ENCODE data around the gene PC.
"Not testable (repeated sequence)": the region's sequence is repeated elsewhere in the genome, so short reads cannot be mapped to it uniquely, and the experiment has no call there.

The PC gene, protein sequence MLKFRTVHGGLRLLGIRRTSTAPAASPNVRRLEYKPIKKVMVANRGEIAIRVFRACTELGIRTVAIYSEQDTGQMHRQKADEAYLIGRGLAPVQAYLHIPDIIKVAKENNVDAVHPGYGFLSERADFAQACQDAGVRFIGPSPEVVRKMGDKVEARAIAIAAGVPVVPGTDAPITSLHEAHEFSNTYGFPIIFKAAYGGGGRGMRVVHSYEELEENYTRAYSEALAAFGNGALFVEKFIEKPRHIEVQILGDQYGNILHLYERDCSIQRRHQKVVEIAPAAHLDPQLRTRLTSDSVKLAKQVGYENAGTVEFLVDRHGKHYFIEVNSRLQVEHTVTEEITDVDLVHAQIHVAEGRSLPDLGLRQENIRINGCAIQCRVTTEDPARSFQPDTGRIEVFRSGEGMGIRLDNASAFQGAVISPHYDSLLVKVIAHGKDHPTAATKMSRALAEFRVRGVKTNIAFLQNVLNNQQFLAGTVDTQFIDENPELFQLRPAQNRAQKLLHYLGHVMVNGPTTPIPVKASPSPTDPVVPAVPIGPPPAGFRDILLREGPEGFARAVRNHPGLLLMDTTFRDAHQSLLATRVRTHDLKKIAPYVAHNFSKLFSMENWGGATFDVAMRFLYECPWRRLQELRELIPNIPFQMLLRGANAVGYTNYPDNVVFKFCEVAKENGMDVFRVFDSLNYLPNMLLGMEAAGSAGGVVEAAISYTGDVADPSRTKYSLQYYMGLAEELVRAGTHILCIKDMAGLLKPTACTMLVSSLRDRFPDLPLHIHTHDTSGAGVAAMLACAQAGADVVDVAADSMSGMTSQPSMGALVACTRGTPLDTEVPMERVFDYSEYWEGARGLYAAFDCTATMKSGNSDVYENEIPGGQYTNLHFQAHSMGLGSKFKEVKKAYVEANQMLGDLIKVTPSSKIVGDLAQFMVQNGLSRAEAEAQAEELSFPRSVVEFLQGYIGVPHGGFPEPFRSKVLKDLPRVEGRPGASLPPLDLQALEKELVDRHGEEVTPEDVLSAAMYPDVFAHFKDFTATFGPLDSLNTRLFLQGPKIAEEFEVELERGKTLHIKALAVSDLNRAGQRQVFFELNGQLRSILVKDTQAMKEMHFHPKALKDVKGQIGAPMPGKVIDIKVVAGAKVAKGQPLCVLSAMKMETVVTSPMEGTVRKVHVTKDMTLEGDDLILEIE

DNA sequence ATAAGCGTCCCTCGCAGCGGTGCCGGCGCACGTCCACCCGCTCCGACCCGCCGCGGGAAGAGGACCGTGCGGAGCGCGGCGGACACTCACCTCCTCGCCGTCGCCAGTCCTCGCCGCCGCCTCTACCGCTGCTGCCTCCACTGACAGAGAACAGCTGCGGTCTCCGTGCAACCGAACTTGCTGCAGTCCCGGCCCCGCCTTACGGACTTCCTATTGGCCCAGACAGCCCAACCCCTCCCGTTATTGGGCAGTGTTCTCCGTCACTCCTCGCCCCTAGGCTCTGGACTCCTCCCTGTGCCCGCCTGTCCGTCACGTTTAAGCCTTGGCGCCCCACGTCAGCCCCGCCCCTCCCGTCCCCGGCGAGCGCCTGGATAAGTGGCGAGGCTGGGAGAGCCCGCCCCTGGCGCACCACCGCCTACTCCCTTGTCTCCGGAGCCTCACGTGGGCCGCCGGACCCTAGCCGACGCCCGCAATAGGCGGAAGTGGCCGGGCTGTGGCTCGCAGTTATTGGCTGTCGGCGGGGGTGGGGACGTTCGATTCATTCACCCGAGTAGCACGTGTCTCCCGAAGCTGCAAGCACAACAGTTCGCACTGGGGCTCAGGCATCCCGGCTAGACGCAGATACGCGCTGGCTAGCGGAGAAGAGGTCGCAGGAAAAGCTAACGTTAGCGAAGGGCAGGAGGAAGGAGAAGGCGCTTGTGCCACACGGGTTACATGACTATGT is at the start of gene PC:
Gene PC, minus strand, starts transcription at position 152 of the 724 bp plus-strand sequence. CDS start 86,224 bp downstream, outside the sequence.
- DNase-seq (ENCODE audit: low read depth, low spot score): peak; percentile 99
- H3K27ac ChIP-seq: peak within 1 kb of the TSS; percentile 3

DNA sequence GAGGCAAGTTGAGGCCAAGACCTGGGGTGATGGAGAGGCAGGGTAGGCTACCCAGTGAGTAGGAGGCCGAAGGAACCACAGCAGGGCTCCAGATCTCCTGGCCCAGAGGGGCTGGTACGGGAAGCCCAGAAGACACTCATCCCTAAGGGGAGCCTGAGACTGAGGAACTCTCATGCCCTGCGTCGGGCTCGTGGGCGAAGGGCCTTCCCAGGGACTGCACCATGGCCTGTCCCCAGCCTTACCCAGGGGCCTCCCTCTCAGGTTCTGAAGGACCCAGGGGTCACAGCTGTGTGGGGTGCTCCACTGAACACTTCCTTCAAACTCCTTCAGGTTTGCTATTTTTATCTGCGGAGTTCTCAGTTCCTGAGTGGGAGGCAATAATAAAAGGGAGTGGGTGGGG is 48.9 kb upstream of the PC start:
- no peak overlapping the region for H3K27ac ChIP-seq
- DNase-seq (ENCODE audit: low read depth, low spot score): no peak

DNA sequence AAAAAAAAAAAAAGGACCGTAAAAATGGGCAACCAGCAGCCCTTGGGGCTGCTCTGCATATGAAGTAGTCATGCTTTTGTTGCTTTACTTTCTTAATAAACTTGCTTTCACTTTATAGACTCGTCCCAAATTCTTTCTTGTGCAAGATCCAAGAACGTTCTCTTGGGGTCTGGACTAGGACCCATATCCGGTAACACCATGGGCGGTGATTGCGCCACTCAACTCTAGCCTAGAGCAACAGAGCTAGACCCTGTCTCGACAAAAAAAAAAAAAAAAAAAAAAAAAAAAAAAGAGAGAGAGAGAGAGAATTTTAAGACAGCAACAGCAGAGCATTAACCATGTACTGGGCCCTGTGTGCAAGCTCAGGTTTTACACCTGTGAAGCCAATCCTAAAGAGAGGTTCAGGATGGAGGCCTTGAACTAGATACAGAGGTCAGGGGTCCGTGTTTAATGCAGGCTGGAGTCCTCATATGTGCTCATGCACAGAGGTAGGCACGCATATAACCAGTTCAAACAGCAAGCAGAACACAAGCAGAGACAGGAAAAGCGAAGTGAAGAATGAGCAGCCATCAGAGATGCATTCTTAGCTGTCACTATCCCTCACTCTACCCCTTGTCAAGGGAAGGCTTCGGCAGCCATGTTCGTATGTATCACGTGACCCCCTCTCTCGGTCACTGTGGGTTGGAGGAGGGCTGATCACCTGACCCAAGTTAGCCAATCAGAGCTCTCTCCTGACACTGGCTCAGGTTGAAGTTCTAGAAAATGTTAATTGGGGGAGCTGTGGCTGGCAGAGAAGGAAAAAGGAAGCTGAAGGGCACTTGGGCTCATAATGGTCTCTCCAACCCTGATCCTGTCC is 48.1 kb upstream of the PC start:
- no peak for DNase-seq (ENCODE audit: low read depth, low spot score)
- H3K27ac ChIP-seq: no peak overlapping the region

DNA sequence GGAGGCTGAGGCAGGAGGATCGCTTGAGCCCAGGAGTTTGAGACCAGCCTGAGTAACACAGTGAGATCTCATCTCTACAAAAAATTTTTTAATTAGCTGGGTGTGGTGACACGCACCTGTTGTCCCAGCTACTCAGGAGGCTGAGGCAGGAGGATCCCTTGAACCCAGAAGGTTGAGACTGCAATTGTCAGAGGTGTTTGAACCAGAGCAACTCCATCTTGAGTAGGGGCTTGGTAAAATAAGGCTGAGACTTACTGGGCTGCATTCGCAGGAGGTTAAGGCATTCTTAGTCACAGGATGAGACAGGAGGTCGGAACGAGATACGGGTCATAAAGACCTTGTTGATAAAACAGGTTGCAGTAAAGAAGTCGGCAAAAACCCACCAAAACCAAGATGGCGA is 47.0 kb upstream of the PC start:
- H3K27ac ChIP-seq; DNase-seq (ENCODE audit: low read depth, low spot score): not testable (repeated sequence)

DNA sequence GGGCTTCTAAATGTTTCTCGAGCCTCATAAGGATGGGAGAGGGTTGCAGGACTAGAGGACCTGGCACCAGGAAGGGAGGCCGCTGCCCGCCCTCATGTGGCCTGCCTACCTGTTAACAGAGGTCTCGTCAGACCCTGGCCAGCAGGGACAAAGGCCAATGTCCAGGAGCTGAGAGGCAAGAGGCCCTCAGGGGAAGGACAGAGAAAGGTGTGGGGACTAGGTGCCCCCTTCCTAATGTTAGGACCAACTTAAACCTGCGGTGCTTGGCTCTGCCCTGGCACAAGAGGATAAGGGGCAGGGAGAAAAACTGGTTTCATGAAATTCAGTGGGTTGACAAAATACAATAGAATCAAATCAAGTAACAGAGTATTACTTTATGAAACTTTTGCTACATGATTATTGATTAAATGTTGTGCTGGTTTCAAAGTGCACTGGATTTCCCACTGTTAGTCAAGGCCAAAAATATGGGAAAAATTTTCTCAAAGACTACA is 44.8 kb upstream of the PC start:
- no peak for DNase-seq (ENCODE audit: low read depth, low spot score)
- no peak overlapping the region for H3K27ac ChIP-seq

DNA sequence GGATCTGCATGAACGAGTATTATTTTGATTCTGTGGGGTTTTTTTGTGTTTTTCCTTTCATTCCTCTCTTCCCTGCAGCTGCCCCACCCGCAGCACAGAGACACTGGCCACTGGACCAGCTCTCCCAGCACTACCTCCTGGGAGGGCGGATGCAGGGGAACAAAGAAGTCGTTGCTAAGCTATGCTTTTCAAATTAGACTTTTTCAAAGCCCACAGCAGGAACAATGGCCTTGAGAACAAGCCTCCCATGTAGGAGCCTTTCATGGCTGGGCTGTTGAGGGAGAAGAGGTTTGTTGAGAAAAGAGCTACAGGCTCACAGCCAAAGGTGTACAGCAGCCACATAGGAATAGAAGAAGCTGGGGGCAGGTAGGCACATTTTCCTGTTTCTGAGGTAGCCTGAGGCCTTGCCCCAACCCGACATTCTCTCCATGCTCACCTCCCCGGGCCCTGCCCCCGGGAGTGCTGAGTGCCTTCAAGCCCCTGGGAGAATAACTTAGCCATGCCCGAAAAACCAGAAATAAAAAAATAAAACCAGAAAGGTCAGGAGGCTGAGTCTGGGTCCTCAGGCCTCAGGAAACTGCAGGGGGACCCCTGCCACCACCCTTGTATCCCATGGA is 44.2 kb upstream of the PC start:
- no peak overlapping the region for H3K27ac ChIP-seq
- DNase-seq (ENCODE audit: low read depth, low spot score): no peak

DNA sequence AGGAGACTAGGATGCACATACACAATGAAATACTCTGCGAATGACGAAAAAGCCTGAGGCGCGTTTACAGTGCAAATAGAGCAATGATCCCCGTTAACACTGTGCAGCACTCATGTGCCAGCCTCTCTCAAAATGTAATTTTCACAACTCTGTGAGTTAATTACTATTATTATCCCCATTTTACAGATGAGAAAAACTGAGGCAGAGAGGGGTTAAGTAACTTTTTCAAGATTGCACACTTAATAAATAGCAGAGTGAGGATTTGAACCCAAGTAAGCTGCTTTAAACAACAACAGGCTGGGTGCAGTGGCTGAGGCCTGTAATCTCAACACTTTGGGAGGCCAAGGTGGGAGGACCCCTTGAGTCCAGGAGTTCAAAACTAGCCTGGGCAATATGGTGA is 43.1 kb upstream of the PC start:
- no peak for DNase-seq (ENCODE audit: low read depth, low spot score)
- no peak overlapping the region for H3K27ac ChIP-seq

DNA sequence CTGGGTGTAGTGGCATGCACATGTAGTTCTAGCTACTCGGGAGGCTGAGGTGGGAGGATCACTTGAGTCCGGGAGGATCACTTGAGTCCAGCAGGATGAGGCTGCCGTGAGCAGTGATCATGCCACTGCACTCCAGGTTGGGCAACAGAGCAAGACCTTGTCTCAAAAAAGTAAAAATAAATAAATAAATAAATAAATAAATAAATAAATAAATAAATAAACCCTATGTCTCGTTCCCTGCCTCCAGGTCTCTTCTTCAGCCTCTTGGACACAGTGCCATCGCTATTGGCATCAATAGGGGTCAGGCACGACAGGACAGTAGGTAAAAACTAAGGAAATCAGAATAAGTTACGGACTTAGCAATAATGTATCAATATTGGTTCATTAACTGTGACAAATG is 41.4 kb upstream of the PC start:
- no peak for DNase-seq (ENCODE audit: low read depth, low spot score)
- no peak overlapping the region for H3K27ac ChIP-seq

DNA sequence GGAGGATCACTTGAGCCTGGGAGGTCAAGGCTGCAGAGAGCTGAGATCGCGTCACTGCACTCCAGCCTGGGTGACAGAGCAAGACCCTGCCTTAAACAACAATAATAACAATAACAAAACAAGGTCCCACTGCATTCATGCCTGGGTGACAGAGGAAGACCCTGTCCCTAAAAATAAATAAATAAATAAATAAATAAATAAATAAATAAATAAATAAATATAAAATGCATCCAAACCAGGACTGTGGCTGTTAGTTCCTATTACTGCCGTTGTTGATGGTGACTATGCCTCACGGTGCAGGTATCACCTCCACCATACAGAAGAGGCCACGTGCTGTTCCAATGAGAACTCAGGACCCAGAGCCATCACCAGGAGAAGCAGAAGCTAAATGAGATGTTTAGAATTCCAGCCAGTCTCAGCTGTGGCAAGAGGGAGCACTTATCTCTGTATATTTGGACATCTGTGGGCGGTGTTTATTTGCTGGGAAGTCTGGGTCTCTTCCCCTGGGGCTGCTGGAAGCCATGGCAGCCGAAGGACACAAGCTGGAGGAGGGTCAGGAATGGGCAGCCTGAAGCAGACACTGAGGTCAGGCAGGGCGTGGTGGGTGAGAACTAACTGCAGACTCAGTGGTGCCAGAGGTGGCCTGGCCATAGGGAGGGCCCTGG is 38.6 kb upstream of the PC start:
- H3K27ac ChIP-seq: no peak overlapping the region
- no peak for DNase-seq (ENCODE audit: low read depth, low spot score)

DNA sequence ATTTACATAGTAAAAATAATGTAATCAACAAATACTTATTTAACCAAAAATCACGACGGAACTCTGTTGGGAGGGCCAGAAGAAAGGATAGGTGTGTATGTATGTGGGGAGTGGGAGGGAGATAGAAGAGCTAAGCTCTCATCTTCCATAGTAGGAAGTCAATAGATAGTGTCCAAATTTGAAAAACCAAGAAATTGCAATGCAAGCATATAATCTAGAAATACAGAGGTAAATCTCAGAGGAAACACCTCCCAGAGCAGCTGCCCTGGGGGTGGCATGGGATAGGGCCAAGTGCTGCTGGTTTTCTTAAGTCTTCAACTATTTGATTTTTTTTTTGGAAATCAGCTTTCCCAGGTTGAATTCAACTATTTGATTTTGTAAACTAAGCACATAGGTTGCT is 33.9 kb upstream of the PC start:
- DNase-seq (ENCODE audit: low read depth, low spot score): no peak
- H3K27ac ChIP-seq: no peak overlapping the region

DNA sequence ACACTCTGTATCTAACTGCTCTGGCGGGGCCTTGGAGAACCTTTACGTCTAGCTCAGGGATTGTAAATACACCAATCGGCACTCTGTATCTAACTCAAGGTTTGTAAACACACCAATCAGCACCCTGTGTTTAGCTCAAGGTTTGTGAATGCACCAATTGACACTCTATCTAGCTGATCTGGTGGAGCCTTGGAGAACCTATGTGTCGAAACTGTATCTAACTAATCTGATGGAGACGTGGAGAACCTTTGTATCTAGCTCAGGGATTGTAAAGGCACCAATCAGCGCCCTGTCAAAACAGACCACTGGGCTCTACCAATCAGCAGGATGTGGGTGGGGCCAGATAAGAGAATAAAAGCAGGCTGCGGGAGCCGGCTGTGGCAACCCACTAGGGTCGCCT is 31.2 kb upstream of the PC start:
- not testable (repeated sequence) for H3K27ac ChIP-seq; DNase-seq (ENCODE audit: low read depth, low spot score)

DNA sequence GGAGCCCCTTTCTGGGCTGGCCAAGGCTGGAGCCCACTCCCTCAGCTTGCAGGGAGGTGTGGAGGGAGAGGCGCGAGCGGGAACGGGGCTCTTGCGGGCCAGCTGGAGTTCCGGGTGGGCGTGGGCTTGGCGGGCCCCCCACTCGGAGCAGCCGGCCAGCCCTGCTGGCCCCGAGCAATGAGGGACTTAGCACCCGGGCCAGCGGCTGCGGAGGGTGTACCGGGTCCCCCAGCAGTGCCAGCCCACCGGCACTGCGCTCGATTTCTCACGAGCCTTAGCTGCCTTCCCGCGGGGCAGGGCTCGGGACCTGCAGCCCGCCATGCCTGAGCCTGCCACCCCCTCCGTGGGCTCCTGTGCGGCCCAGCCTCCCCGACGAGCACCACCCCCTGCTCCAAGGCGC is 30.6 kb upstream of the PC start:
- DNase-seq (ENCODE audit: low read depth, low spot score): not testable (repeated sequence)

DNA sequence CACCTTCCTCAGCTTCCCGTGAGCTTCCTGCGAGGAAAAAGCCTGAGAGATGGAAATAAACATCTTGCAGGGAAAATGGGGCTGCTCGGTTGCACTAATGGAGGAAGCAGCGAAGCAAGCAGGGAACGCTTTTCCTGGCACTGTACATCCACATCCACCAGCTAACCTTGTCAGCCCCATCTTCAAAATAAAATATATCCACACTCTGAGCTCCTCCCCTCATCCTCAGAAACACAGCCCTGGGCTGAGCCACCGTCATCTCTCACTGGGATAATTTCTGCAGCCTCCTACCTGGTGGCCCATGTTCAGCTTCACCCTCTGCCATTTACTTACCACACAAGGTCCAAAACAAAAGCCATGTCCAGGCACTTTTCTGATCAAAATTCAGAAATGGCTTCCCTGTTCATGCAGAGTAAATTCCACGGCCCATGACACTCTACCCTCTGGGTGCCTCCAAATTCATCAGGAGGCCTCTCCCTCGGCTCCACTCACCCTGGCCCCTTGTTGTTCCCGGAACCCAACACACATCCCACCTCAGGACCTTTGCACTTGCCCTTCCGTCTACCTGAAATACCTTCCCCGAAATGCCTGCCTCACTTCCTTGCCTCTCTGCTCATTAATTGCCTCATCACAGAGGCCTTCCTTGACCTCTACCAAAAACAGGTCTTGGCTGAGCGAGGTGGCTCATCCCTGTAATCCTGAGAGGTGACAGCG is 29.9 kb upstream of the PC start:
- H3K27ac ChIP-seq: no peak overlapping the region

More for the DNA sequence above, 30.6 kb upstream of the PC start:
- not testable (repeated sequence) for H3K27ac ChIP-seq

DNA sequence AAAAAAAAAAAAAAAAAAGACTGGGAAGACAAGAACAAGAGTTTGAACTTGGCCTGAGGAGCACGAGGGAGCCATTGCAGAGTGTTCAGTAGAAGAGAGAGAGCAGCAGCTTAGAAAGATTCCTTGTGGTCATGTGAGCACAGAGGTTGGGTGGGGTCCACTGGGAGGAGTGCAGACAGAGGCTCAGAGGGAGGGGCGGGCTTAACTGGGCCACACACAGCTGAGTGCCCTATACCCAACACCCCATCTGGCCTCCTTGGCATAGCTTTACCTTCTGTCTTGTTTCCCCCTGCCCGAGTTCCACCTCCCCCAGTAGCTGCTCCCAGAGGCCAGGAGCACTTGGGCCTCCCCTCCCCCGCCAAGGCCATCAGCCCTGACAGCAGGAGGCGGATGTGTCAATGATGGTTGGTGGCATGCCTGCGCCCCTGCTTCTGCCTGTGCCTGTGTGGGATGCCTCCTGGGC is 29.0 kb upstream of the PC start:
- no peak for DNase-seq (ENCODE audit: low read depth, low spot score)
- H3K27ac ChIP-seq: no peak overlapping the region

More for the DNA sequence above, 29.9 kb upstream of the PC start:
- no peak for DNase-seq (ENCODE audit: low read depth, low spot score)

DNA sequence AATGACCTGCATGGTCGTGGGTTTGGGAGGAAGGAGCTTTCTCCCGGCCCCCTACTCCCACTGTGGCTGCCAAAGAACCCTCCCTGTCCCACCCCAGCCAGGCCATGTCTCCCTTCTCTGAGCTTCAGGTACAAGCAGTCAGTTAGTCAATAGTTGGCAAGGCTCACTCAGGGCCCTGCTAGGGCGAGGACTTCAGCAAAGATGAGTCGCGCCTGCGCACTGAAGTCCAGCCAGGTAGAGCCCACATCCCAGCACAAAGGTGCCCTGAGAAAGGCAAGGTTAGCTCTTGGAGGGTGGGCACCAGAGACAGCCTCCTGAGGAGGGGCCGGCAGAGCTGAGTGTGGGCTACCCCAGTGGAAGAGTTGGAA is 28.0 kb upstream of the PC start:
- peak; percentile 18 for DNase-seq (ENCODE audit: low read depth, low spot score)
- no peak overlapping the region for H3K27ac ChIP-seq

DNA sequence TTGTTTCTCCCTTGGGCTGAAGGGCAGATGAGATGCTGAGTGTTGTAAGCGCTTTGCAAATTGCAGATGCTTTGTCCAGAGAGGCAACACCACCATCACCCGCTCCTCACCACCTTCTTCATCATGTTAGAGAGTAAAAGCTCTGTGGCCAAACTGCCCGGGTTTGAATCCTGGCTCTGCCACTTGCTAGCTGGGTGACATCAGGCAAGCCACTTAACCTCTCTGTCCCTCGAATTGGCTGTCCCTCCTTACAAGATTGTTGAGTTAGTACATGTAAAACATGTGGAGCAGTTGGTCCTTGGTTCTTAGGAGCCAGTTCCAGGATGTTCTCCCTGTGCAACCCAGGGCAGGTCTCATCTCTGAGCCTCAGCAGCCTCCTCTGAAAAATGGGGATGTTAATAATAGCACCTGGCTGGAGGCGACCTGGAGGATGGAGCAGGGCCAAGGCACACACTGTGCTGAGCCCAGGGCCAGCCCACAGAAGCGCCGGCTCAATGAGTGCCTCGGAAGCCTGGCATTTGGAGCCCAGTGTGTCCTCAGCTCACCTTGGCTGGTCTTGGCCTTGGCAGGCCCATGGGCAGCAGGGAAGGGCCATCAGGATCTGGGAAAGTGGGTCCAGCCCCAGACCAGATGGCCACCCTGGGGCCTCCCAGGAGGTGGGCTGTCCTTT is 27.5 kb upstream of the PC start:
- no peak for DNase-seq (ENCODE audit: low read depth, low spot score)
- no peak overlapping the region for H3K27ac ChIP-seq
